Measurements from ENCODE around the gene IFNA10. TPM values are rescaled to one million over a fixed set of nuclear protein-coding genes. Genes with fewer than 3 reads are reported as not detected.
"Not testable (repeated sequence)": the region's sequence is repeated elsewhere in the genome, so short reads cannot be mapped to it uniquely, and the experiment has no call there.

The IFNA10 gene
- total RNA-seq, 1 donor from 2014 or later, result not detected

DNA sequence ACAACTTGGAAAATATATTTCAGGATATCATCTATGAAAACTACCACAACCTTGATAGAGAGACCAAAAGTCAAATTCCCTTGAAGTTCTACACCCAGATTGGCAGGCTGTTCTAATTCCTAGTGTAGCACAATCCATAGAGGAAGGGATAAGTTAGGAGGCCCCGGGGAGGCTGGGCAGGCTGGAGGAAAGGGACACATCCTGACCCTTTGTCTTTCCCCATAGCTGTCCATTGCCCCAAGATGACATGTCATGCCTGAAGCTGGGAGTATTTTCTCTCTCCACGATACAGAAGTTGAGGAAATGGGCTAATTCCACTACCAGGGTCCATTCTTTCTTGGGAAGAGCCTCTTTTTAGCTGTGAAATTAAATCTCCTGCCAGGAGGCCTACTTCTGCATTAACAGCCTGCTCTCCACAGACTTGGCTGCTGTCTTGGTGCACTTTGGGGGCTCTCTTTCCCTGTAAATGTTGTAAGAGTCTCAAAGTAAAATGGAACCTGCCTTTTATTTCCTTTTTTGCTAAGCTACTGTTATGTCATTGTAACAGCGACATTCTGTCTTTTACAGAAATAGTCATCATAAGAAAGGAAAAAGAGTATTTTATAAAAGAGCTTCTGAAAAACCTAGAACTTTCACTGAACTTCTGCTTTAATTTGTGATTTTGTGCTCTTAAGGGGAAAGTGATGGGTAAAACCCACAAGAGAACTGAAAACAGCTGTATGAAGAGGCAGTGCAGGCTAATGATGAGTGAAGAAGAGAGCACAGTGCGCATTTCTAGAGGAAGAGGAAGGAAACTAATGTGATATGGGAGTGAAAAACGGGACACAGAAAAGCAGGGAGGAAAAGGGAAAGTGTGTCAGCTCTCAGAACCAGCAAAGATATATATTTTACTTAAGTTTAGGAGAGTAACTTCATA, 6.7 kb upstream of the IFNA10 start:
- H3K36me3 Mint-ChIP-seq (ENCODE audit: low read depth); DNase-seq; H3K27ac Mint-ChIP-seq; H3K4me1 Mint-ChIP-seq; H3K9me3 Mint-ChIP-seq; H3K4me3 Mint-ChIP-seq: not testable (repeated sequence)
- H3K27me3 Mint-ChIP-seq, result peaks cover 27% of the 10 kb centered on the region
- intact Hi-C loops (cut with micrococcal nuclease), result loop anchor here (10.0 kb wide), 1 partner anchor 111 kb away; no protein-coding TSS in a partner anchor

DNA sequence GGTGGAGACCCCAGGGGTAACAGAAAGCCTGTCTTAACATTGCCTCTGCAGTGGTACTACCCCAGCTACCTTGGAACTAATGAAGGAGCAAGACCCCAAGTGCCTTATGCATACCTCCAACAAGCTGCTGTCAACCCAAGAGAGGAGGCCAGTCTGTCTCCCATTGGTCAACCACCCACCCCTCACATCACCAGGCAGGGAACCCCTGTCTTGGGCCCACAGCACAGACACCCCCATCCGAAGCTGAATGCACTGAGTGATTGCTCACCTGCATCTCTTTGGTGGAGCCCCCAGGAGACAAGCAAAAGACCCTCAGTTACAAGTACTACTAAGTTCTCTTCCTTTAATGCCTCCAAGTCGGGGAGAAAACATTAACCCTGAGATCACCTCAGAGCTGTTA, 5.2 kb upstream of the IFNA10 start:
- H3K36me3 Mint-ChIP-seq (ENCODE audit: low read depth); H3K4me3 Mint-ChIP-seq; H3K9me3 Mint-ChIP-seq; DNase-seq; H3K27ac Mint-ChIP-seq; H3K4me1 Mint-ChIP-seq: not testable (repeated sequence)
- intact Hi-C loops (cut with micrococcal nuclease), result loop anchor here (10.0 kb wide), 1 partner anchor 113 kb away; no protein-coding TSS in a partner anchor
- peaks cover 21% of the 10 kb centered on the region for H3K27me3 Mint-ChIP-seq

DNA sequence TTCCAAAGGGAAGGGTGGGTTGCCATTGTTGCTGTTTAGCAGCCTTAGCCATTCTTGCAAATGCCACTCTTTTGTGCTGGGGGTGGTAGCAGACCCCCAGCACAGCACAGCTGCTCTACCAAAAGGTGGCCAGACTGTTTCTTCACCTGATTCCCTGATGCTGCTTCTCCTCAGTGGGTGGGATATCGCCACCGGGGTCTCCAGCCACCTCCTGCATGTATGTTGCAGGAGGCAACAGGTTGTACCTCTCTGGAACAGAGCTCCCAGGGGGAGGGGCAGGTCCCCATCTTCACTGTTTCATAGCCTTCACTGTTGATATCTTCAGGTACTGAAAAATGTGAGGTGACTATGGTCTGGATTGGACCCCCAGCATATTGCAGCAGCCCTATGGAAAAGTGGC, 3.8 kb upstream of the IFNA10 start:
- H3K27me3 Mint-ChIP-seq, result peaks cover 18% of the 10 kb centered on the region
- not testable (repeated sequence) for H3K27ac Mint-ChIP-seq; H3K9me3 Mint-ChIP-seq; H3K36me3 Mint-ChIP-seq (ENCODE audit: low read depth); DNase-seq; H3K4me1 Mint-ChIP-seq; H3K4me3 Mint-ChIP-seq
- intact Hi-C loops (cut with micrococcal nuclease), result loop anchor here (10.0 kb wide), 1 partner anchor 114 kb away; no protein-coding TSS in a partner anchor

DNA sequence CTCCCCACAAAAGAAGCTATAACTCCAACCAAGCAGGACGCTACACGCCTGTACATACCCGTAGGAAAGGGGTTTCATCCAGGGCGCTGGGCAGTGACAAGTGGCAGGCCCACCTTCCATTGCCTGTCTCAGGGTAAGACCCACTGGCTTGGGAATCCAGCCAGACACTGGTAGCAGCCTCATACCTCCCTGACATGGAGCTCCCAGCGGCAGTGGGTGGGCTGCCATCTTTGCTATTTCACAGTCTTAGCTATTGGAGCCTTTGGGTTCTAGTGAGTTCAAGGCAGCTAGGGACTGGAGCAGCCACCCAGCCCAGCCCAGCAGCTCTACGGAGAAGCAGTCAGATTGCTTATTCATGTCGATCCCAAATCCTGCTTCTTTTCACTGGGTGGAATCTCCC, 3.4 kb upstream of the IFNA10 start:
- H3K4me3 Mint-ChIP-seq, result no peak overlapping the region
- intact Hi-C loops (cut with micrococcal nuclease), result loop anchor here (10.0 kb wide), 1 partner anchor 114 kb away; no protein-coding TSS in a partner anchor

DNA sequence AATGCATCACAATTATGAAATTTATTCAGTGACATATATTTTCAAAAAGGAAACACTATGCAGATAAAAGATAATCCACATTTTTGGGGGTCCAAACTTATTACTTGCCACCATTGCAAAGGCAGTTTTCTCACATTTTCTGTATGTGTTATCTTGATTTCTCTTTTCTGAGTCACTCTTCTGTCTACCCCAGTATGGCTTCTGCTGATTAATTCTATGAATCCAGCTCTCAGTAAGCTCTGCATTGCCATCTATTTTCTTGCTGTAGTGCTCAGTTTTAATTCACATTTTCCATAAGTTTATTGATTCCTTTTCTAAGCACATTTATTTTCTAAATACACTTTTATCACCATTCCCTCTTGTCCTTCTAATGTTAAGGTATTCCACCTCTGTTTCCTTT, 1.7 kb downstream of the IFNA10 start:
- no peaks in the 10 kb centered on the region for H3K9me3 Mint-ChIP-seq
- no peaks in the 10 kb centered on the region for H3K36me3 Mint-ChIP-seq (ENCODE audit: low read depth)
- H3K4me3 Mint-ChIP-seq, result no peak overlapping the region
- intact Hi-C loops (cut with micrococcal nuclease), result no loop called here
- H3K27me3 Mint-ChIP-seq, result peaks cover 35% of the 10 kb centered on the region
- DNase-seq, result no peak
- no peaks in the 10 kb centered on the region for H3K4me1 Mint-ChIP-seq
- H3K27ac Mint-ChIP-seq, result no peak overlapping the region

More for the DNA sequence above, 3.4 kb upstream of the IFNA10 start:
- Mint-ChIP-seq H3K27me3 (peaks cover 17% of the 10 kb centered on the region), H3K27ac (no peak overlapping the region), H3K36me3 (ENCODE audit: low read depth) (no peaks in the 10 kb centered on the region), H3K4me1 (peaks cover 3% of the 10 kb centered on the region), H3K9me3 (no peaks in the 10 kb centered on the region)
- no peak for DNase-seq

DNA sequence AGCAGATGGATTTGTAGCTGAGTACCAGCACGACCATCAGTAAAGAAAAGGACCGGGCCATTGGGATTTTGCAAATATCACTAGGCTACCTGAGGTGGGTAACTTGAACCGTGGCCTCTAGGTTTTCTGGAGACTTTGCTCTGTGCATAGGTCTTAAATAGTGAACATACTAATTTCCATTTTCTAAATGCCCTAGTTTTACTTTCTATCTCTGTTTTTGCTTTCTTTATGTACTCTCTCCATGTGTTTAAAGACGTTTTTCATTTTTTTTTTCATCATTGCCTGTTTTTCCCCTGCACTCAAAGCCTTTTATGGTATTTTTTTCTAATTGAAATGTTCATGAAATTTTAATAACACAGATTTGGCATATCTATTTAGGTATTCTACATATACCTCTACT, 4.8 kb downstream of the IFNA10 start, which contains the start of gene IFNA7:
Gene IFNA7, minus strand, starts transcription at position 101 of the 400 bp plus-strand sequence. Its CDS starts 40 bp downstream, at position 61.
- intact Hi-C loops (cut with micrococcal nuclease); H3K36me3 Mint-ChIP-seq (ENCODE audit: low read depth); H3K27ac Mint-ChIP-seq; H3K4me3 Mint-ChIP-seq; DNase-seq; H3K9me3 Mint-ChIP-seq; H3K4me1 Mint-ChIP-seq: not testable (repeated sequence)
- peaks cover 40% of the 10 kb centered on the region for H3K27me3 Mint-ChIP-seq

DNA sequence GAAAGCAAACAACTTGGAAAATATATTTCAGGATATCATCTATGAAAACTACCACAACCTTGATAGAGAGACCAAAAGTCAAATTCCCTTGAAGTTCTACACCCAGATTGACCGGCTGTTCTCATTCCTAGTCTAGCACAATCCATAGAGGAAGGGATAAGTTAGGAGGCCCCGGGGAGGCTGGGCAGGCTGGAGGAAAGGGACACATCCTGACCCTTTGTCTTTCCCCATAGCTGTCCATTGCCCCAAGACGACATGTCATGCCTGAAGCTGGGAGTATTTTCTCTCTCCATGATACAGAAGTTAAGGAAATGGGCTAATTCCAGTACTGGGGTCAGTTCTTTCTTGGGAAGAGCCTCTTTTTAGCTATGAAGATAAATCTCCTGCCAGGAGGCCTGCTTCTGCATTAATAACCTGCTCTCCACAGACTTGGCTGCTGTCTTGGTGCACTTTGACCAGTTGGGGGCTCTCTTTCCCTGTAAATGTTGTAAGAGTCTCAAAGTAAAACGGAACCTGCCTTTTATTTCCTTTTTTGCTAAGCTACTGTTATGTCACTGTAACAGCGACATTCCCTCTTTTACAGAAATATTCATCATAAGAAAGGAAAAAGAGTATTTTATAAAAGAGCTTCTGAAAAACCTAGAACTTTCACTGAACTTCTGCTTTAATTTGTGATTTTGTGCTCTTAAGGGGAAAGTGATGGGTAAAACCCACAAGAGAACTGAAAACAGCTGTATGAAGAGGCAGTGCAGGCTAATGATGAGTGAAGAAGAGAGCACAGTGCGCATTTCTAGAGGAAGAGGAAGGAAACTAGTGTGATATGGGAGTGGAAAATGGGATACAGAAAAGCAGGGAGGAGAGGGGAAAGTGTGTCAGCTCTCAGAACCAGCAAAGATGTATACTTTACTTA, 11.8 kb downstream of the IFNA10 start:
- intact Hi-C loops (cut with micrococcal nuclease), result loop anchor here (1.0 kb wide), 1 partner anchor 594 kb away; no protein-coding TSS in a partner anchor
- H3K27ac Mint-ChIP-seq; H3K9me3 Mint-ChIP-seq; H3K36me3 Mint-ChIP-seq (ENCODE audit: low read depth); H3K4me1 Mint-ChIP-seq: not testable (repeated sequence)
- Mint-ChIP-seq H3K4me3 (peak overlapping the region; percentile 45), H3K27me3 (peaks cover 14% of the 10 kb centered on the region)
- peak; percentile 84 for DNase-seq

DNA sequence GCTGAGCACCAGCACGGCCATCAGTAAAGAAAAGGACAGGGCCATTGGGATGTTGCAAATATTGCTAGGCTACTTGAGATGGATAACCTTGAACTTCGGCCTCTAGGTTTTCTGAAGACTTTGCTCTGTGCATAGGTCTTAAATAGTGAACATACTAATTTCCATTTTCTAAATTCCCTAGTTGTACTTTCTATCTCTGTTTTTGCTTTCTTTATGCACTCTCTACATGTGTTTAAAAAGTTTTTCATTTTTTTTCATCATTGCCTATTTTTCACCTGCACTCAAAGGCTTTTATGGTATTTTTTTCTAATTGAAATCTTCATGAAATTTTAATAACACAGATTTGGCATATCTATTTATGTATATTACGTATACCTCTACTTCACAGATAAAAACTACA, 19.5 kb downstream of the IFNA10 start, which contains the start of gene IFNA4:
Gene IFNA4, minus strand, starts transcription at position 101 of the 400 bp plus-strand sequence. Its CDS starts 56 bp downstream, at position 45.
- H3K4me3 Mint-ChIP-seq; H3K9me3 Mint-ChIP-seq; H3K4me1 Mint-ChIP-seq; DNase-seq; intact Hi-C loops (cut with micrococcal nuclease); H3K36me3 Mint-ChIP-seq (ENCODE audit: low read depth); H3K27ac Mint-ChIP-seq: not testable (repeated sequence)
- peaks cover 24% of the 10 kb centered on the region for H3K27me3 Mint-ChIP-seq

DNA sequence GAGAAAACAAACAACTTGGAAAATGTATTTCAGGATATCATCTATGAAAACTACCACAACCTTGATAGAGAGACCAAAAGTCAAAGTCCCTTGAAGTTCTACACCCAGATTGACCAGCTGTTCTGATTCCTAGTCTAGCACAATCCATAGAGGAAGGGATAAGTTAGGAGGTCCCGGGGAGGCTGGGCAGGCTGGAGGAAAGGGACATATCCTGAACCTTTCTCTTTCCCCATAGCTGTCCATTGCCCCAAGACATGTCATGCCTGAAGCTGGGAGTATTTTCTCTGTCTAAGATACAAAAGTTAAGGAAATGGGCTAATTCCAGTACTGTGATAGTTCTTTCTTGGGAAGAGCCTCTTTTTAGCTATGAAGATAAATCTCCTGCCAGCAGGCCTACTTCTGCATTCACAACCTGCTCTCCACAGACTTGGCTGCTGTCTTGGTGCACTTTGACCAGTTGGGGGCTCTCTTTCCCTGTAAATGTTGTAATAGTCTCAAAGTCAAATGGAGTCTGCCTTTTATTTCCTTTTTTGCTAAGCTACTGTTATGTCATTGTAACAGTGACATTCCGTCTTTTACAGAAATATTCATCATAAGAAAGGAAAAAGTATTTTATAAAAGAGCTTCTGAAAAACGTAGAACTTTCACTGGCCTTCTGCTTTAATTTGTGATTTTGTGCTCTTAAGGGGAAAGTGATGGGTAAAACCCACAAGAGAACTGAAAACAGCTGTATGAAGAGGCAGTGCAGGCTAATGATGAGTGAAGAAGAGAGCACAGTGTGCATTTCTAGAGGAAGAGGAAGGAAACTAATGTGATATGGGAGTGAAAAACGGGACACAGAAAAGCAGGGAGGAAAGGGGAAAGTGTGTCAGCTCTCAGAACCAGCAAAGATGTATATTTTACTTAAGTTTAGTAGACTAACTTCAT, 23.9 kb downstream of the IFNA10 start:
- DNase-seq, result peak; percentile 77
- H3K36me3 Mint-ChIP-seq (ENCODE audit: low read depth); H3K4me1 Mint-ChIP-seq; intact Hi-C loops (cut with micrococcal nuclease); H3K9me3 Mint-ChIP-seq; H3K27ac Mint-ChIP-seq; H3K4me3 Mint-ChIP-seq: not testable (repeated sequence)
- peaks cover 19% of the 10 kb centered on the region for H3K27me3 Mint-ChIP-seq

DNA sequence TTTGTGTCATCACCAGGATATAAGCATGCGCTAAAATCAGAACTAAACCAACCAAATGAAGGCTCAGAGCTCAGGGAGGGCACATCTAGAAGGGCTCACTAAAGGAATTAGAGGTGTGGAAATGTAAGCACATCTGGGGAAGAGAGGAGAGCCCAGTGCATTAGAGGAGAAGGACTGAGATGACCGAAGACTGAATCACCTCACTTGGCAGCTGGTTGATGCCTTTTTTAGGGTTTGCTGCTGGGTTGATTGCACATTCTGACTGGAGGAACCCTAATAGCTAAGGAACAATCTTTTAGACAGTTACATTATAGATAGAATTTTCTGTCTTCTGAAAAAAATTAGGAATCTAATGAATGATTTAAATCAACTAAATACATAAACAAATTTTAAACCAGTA, 32.3 kb downstream of the IFNA10 start:
- H3K27me3 Mint-ChIP-seq, result peaks cover 46% of the 10 kb centered on the region
- no peaks in the 10 kb centered on the region for H3K9me3 Mint-ChIP-seq
- peak; percentile 45 for DNase-seq
- no peak overlapping the region for H3K27ac Mint-ChIP-seq
- no peaks in the 10 kb centered on the region for H3K4me1 Mint-ChIP-seq
- no peak overlapping the region for H3K4me3 Mint-ChIP-seq
- H3K36me3 Mint-ChIP-seq (ENCODE audit: low read depth), result no peaks in the 10 kb centered on the region
- intact Hi-C loops (cut with micrococcal nuclease), result no loop called here

DNA sequence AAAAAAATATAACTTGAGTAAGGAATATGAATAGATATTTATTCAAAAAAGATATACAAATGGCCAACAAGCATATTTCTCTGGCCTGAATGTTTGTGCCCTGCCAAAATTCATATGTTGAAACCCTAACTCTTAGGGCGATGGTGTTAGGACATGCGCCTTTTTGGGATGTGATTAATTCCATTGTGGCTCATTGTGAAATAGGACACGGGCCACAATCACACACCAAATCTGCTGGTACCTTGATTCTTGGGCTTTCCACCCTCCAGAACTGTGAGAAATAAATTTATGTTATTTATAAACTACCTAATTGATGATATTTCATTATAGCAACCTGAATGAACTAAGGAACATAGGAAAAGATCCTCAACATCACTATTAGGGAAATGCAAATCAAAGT, 34.8 kb downstream of the IFNA10 start:
- Mint-ChIP-seq H3K36me3 (ENCODE audit: low read depth) (no peaks in the 10 kb centered on the region), H3K9me3 (no peaks in the 10 kb centered on the region), H3K27ac (no peak overlapping the region), H3K27me3 (peaks cover 46% of the 10 kb centered on the region), H3K4me1 (no peaks in the 10 kb centered on the region), H3K4me3 (no peak overlapping the region)
- no peak for DNase-seq
- intact Hi-C loops (cut with micrococcal nuclease), result no loop called here

DNA sequence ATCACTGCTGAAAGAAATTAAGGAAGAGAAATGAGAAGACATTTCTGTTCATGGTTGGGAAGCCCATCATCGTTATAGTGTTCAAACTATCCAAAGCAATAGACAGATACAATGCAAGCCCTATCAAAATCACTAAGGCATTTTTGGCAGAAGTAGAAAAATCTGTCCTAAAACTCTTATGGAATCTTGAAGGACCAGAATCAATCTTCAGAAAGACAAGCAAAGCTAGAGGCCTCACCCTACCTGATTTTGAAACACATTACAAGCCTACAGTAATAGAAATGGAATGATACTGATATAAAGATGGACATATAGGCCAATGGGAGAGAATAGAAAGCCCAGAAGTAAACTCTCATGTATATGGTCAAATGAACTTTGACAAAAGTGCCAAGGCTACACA, 35.6 kb downstream of the IFNA10 start:
- Mint-ChIP-seq H3K4me1 (no peaks in the 10 kb centered on the region), H3K27me3 (peaks cover 46% of the 10 kb centered on the region), H3K36me3 (ENCODE audit: low read depth) (no peaks in the 10 kb centered on the region), H3K27ac (no peak overlapping the region), H3K4me3 (no peak overlapping the region), H3K9me3 (no peaks in the 10 kb centered on the region)
- DNase-seq, result no peak
- intact Hi-C loops (cut with micrococcal nuclease), result no loop called here

DNA sequence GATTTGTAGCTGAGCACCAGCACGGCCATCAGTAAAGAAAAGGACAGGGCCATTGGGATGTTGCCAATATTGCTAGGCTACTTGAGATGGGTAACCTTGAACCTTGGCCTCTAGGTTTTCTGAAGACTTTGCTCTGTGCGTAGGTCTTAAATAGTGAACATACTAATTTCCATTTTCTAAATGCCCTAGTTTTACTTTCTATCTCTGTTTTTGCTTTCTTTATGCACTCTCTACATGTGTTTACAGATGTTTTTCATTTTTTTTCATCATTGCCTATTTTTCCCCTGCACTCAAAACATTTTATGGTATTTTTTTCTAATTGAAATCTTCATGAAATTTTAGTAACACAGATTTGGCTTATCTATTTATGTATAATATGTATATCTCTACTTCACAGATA, 40.4 kb downstream of the IFNA10 start, which contains the start of gene IFNA21:
Gene IFNA21, minus strand, starts transcription at position 101 of the 400 bp plus-strand sequence. Its CDS starts 48 bp downstream, at position 53.
- intact Hi-C loops (cut with micrococcal nuclease), result not testable (repeated sequence)

More for the DNA sequence above, 40.4 kb downstream of the IFNA10 start, which contains the start of gene IFNA21:
- not testable (repeated sequence) for H3K27ac Mint-ChIP-seq; H3K4me3 Mint-ChIP-seq; H3K9me3 Mint-ChIP-seq; DNase-seq; H3K36me3 Mint-ChIP-seq (ENCODE audit: low read depth)
- Mint-ChIP-seq H3K27me3 (peaks cover 34% of the 10 kb centered on the region), H3K4me1 (peaks cover 13% of the 10 kb centered on the region)

All from activated CD4-positive, alpha-beta T cell treated with anti-CD3 and anti-CD28 coated beads, Interleukin-2, amount 10 ng/mL, durations not matched to agents 24 days and 14 days (primary cell).